Stimulated activated CD4-positive, alpha-beta T cell treated with anti-CD3 and anti-CD28 coated beads, Interleukin-4, amount 100 ng/mL, for 48 hours (primary cell): ENCODE results near the gene CEP170B.
"Not testable (repeated sequence)": the region's sequence is repeated elsewhere in the genome, so short reads cannot be mapped to it uniquely, and the experiment has no call there.

ENCODE experiments used
- DNase-seq, 2 donors: peaks; one replicate each; pipeline ENCODE4 v3.0.0-alpha.2; 2020; ENCODE audit warnings: low read depth in 2 of 2

CEP170B gene

GRCh38 chr14:104913435-104913834 lies 48.4 kb downstream of the CEP170B start:
- DNase-seq: no peak

- DNase-seq: no peak
These were observed 52.0 kb downstream of the CEP170B start for GRCh38 chr14:104917116-104917515.

- DNase-seq: no peak
These were observed 52.9 kb downstream of the CEP170B start for GRCh38 chr14:104917993-104918392.

GRCh38 chr14:104919152-104919992 lies 54.3 kb downstream of the CEP170B start:
- DNase-seq: not testable (repeated sequence)

- no peak for DNase-seq
These were observed 54.9 kb downstream of the CEP170B start for GRCh38 chr14:104919993-104920315.

GRCh38 chr14:104923640-104924420 lies 58.8 kb downstream of the CEP170B start:
- no peak for DNase-seq

- no peak for DNase-seq
These were observed 59.5 kb downstream of the CEP170B start, which contains the start of gene PLD4 for GRCh38 chr14:104924421-104925213. PLD4 (plus strand) TSS chr14:104924879; CDS start chr14:104927141, 2,262 bp downstream.

- no peak for DNase-seq
These were observed 60.3 kb downstream of the CEP170B start for GRCh38 chr14:104925214-104925854.

- no peak for DNase-seq
These were observed 61.0 kb downstream of the CEP170B start for GRCh38 chr14:104925855-104926609.

- DNase-seq: no peak
These were observed 61.8 kb downstream of the CEP170B start for GRCh38 chr14:104926619-104927431.

GRCh38 chr14:104927432-104927816 lies 62.4 kb downstream of the CEP170B start:
- no peak for DNase-seq

GRCh38 chr14:104927901-104928300 lies 62.8 kb downstream of the CEP170B start:
- no peak for DNase-seq

GRCh38 chr14:104928391-104929133 lies 63.5 kb downstream of the CEP170B start:
- no peak for DNase-seq

GRCh38 chr14:104929268-104930230 lies 64.5 kb downstream of the CEP170B start:
- no peak for DNase-seq

- no peak for DNase-seq
These were observed 65.6 kb downstream of the CEP170B start for GRCh38 chr14:104930526-104931303.

- no peak for DNase-seq
These were observed 66.3 kb downstream of the CEP170B start for GRCh38 chr14:104931304-104931770.
